GM18873 (cell line): ENCODE data around the gene ACY1.

Experiments used
- ATAC-seq: cut with Tn5 transposase; IDR thresholded peaks from one replicate; pipeline ENCODE4 v1.9.1; 2021; ENCODE audit warnings: mild to moderate bottlenecking, moderate library complexity, moderate number of reproducible peaks; ENCODE audit not compliant: unreplicated experiment, low FRiP score

Gene ACY1

DNA sequence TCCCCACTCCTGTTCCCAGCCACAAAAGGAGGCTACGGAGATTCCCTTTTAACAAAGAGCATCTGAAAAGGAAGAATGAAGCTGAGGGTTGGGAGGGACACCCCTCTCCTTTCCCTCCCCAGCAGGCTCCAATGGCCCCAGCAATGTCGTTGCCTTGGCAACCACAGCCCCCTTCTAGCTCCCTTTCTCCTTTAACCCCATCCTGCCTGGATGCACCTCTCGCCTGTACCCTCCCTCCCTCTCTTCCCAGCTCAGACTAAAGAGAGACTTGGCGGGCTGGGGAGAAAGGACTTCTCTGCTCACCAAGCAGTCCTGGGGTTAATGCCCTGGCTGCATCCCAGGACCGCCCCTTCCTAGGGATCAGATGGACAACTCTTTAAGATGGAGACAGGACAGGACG lies 19.4 kb downstream of the ACY1 start:
- ATAC-seq, result no peak

DNA sequence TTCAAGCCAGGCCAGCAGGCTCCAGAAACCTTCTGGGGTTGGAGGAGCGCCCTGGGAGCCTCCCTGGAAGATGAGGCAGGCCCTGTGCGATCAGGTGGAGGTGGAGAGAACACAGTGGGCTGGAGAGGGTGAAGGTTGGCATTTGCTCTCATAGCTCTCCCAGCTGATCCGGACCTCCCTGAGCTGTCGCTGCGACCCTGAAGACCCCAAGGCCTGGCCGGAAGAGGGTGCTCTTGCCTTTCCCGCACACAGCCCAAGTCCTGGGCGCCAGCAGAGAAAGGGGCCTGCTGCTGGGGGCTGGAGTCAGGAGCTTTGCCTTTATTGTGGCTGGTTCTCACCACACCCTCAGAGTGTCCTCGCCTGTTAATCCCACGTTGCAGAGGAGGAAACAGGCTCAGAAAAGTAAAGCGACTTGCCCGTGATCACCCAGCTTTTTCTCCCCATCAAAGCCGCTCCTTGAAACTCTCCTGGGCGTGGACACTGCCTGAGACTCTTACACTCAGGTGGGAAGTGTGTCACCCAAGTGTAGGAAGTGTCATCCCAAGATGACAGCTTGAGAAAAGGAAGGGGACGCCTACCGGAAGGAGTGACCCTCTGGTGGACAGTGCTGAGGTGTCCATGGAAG lies 20.9 kb downstream of the ACY1 start:
- ATAC-seq, result no peak

DNA sequence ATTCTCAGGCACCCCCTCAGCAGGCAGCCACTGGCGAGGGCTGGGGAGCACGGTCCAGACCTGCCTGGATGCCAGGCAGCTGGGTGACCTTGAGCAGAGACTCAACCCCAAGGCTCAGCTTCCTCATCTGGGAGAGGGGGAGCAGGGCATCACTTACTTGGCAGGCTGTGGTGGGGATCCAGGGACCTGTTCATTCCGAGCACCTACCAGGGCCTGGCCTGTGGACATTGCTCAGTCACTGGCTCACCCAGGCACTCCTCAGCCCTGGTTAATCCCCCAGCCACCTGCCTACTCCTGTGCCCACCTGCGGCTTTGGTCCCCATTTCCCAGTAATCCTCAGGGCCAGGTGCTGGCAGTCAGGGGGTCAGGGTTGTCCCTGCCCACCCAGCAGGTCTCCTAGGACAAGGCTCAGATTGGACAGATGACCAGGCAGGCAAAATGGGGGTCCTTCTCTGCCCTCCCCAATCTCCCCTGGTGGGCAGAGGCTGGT lies 21.6 kb downstream of the ACY1 start:
- no peak for ATAC-seq

DNA sequence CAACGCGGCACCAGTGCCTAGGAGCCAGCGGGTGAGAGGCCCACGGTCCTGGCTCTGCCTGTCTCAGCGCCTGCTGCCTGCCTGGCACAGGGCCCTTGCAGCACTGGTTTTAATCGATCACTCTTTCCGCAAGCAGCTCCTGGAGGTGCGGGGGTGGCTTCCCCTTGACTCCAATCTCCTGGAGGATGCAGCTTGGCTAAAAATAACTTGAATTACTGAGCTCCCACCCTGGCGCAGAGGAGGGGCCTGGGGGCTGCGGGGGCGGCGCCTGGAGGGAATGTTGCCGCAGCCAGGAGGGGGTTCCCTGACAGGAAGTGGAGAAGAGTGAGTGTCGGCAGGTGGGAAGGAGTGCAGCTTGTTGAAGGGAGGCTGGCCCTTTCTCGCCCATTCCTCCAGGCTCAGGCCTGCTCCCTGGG lies 22.2 kb downstream of the ACY1 start:
- ATAC-seq, result no peak

DNA sequence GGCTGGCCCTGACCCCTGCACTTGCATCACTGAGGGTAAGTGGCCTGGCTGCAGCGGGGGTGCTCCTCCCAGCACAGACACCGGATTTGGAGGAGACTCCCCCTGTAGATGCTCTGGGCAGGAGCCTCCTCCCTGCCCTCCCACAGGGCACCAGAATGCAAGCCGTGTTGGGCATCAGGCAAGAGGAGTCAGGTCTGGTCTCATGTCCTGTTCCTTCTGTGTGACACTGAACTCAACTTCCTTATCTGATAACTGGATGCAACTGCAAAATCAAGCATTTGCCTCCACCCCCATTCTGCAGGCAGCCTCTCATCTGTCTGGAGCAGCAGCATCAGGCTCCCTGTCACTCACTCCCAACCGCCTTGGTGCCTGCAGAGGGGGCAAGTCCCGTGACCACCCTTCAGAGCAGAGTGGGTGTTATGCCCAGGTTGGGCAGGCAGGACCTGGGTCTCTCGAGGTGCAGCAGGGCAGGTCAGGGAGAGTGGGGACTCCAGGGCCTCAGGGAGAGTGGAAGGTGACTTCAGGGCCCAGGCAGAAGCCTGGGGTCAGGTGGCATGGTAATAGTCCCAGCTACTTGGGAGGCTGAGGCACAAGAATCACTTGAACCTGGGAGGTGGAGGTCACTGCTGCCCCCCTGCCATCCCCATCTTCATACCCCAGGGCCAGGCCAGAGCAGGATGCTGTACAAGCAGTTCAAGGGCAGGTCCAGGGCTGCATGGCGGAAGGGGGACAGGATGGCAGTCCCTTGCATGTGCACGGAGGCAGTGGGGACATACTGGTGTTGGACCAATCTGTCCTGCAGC lies 22.9 kb downstream of the ACY1 start:
- ATAC-seq, result no peak

DNA sequence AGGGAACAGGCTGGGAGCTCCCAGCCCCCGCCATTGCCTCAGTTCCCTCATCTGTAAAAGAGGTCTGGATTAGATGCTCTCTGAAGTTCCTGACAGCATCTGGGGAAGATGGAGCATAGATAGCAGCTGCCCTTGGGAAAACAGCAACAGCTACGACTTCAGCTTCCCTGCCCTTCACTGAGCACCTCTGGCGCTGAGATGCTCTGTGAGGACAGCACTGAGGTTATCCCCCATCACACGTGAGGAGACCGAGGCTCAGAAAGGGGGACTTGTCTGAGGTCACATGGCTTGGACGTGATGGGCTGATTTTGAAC lies 23.4 kb downstream of the ACY1 start:
- ATAC-seq, result no peak

DNA sequence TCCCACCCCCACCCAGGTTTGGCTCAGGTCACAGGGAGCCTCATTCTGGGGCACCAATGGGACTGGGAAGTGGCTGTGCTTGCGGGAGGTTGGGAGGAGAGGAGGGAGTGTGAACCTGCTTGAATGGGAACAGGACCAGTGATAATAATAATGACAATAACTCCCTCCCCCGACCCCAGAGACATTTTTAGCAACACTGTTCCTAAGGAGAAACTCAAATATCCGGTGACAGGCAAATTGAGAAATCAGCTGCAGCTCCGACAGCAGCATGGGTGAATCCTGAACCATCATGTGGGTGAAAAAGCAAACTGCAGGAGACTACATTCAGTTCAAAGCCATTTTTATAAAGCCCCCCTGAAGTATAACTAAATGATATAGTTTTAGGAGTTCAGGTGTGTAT lies 24.0 kb downstream of the ACY1 start:
- ATAC-seq, result no peak

DNA sequence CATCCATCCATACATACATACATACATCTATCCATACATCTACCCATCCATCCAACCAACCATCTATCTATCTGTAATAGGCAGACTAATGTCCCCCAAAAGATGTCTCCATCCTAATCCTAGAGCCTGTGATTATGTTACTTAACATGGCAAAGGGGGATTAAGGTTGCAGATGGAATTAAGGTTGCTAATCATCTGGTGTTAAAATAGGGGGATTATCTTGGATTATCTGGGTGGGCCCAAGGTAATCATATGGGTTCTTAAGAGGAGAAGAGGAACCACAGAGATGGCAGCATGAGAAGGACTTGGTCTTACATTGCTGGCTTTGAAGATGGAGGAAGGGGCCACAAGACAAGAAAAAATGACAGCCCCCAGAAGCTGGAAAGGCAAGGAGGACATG lies 27.1 kb downstream of the ACY1 start:
- no peak for ATAC-seq

DNA sequence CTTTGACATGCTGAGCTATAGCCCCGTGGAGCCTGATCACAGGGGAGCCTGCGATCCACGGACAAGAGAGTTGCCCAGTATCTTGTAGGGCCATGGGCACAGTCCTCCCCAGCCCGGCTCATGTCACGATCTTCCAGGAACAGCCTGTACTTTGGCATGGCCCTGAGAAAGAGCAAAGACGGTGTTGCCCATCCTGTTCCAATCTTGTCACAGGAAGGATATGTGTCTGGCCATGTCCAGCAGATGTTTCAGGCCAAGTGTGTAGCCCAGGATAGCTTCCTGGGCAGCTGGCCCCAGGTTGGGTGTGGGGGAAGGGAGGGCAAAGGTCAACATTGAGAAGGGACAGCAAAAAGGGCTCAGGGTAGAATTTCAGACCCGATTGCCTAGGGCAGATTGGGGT lies 29.4 kb downstream of the ACY1 start:
- no peak for ATAC-seq

DNA sequence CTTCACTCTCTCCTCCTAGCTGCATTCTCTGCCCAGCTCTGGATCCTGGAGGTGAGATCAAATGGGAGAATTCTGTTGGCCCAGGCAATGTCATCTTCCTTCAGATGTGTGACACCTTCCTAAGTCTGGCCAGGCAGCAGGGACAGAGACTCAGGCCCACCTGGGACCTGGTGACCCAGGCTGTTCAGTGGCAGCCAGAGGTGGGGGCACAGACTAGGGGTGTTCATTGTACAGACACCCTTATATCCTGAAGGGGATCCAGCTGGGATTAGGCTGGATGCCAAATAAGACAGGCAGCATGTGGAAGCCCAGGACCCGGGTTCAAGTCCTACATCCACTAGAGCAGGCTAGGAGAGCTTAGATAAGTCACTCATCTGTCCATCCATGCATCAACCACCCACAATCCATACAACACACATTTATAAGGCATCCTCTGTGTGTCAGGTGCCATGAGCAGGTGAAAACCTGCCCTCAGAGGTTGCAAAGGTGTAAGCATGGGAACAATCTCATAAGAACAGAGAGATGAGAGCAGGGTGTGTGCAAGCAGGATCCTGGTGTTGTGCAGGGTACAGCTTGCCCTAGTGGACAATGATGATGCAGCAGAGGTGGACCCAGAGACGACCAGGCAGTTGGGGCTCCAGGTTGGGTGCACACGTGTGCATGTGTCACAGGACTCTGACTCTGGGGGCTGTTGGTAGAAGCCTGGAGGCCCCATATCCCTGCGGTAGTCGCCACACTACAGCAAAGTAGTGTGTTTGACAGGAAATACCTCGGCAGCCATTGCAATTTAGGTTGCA lies 30.7 kb downstream of the ACY1 start:
- ATAC-seq, result no peak

DNA sequence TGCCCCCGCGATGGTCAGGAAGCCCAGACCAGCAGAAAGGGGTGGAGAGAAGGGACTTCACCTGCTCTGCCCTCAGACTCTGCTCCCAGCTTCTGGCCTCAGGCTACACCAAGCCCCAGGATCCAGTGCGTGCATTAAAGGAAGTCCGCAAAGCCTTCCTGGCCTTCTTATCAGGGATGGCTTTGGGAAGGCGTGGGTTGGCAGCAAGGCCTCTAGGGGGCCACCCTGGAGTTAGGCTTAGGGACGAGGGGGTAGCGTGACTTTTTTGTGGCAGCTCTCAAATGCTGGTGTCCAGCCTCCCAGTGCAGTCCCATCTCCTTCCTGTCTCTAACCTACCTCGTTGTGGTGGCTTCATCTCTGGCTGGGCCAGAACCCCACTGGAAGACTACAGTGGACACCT lies 31.3 kb downstream of the ACY1 start:
- no peak for ATAC-seq

DNA sequence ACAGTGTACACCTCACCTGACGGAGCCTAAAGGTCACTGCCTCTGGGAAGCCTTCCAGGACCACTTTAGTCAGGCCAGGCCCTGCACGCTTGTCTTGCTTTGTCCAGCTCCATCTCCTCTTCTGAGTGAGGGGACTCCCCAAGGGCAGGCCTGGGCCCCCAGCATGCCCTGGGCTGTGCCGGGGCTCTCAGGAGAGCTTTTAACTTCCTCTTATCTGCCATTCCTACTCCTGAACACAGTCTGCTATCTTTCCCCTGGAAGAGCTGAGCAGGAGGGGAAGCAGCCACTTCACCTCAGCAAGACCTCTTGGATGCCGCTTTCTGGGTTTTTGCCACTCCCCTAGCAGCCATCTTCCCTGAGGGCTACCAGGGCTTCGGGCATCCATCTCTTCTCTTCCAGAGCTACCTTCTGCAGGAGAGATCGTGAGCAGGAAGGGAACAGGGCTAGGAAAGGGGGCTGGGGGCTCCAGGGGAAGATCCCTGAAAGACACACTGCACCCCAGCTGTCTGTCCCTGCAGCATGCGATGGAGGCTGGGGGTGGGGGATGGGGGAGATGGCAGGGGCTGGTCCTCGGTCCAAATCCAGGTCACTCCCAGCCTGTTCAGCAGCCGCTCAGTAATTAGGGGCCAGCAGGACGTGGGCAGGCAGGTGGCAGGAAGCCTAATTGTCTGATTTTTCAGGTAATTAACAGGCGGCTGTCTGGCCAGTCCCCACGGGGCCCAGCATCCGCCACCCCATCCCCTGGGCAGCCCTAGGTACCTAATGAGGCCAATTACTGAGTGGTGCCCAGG lies 32.3 kb downstream of the ACY1 start:
- ATAC-seq, result no peak

DNA sequence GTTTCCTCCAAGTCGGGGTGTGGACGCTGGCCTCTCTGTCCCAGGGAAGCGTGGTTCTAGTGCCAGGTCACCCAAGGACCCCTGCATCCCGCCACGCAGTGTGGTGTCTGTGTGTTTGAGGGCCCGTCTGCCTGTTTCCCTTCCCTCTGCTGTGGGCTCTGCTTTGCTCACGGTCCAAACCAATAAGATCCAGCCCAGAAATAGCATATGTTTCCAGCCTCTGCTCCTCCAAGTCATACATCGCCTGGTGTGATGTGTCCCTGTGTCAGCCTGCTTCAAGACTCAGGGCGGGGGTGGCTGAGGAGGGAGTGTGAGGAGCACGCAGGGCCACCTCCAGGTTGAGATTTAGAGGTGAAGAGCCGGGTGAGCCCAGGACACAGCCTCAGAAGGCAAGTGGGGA lies 34.3 kb downstream of the ACY1 start:
- ATAC-seq, result no peak

DNA sequence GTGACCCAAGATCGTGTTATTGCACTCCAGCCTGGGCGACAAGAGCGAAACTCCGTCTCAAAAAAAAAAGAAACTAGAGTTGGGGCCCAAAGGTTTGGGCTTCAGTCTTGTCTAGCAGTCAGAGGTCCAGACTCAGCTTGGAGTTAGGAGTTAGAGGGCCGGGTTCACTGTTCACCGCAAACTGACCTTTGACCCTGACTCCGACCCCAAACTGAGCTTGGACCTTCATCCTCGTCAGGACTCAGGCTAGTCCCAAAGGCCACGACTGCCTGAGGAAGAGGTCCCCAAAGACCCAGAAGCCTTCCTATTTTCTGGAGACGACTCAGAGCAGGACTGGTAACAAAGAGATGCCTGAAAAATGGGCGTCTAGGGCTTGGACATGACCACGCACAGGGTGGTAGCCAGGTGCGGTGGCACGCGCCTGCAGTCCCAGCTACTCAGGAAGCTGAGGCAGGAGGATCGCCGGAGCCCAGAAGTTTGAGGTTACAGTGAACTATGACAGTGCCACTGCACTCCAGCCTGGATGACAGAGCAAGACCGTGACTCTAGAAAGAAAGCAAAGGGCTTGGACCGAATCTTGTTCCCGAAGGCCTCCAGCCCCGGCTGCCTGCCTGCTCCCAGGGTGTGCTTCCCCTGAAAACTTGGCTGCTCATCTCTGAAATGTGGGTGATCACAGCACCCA lies 35.1 kb downstream of the ACY1 start:
- no peak for ATAC-seq

DNA sequence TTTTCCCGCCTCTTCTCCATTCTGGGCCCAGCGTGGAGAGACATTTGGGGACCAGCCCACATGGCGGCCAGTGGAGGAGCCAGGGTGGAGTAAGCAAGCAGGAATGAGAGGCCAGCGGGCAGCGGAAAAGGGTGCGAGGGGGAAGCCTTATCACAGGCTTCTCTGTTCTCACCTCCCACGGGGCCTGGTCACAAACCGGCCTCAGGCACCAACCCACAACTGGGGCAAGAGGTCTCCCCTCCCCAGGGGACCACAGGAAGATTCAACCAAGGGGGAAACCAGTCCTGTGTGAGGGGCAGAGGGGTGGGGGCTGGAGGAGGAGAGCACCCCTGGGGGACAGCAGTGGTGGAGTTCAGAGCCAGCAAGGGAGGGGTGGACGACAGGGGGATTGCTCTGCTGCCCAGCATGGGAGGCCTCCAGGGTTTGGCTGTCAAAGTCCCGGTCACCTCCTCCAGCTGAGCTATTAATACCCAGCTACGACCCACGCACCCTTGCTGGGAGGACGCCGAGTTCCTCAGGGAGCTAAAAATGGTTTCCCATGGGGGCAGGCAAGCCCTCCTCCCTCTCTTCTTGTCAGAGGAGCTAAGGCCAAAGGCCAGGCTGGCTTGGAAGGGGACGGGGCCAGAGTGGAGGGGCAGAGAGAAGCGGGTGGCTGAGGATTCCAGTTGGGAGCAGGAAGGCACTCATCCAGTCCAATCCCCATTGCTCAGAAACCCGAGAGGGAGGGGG lies 36.2 kb downstream of the ACY1 start:
- no peak for ATAC-seq

DNA sequence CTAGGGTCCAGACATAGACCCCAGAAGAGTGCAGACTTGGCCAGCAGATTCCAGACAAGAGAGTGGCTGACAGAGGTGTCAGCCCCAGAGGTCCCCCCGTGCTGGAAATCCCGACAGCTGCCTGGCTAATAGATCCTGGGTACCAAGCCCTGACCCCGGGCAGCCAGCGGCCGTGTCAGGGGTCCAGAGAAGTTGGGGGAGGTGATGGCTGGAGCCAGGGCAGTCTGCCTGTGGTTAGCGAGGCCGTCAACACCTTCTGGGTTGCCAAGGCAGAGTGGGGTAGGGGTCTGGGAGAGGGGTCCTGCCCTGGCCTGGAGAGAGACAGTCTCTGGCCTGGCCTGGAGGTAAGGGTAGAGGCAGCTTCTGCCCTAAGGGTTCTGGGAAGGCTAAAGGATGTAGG lies 37.5 kb downstream of the ACY1 start:
- no peak for ATAC-seq

DNA sequence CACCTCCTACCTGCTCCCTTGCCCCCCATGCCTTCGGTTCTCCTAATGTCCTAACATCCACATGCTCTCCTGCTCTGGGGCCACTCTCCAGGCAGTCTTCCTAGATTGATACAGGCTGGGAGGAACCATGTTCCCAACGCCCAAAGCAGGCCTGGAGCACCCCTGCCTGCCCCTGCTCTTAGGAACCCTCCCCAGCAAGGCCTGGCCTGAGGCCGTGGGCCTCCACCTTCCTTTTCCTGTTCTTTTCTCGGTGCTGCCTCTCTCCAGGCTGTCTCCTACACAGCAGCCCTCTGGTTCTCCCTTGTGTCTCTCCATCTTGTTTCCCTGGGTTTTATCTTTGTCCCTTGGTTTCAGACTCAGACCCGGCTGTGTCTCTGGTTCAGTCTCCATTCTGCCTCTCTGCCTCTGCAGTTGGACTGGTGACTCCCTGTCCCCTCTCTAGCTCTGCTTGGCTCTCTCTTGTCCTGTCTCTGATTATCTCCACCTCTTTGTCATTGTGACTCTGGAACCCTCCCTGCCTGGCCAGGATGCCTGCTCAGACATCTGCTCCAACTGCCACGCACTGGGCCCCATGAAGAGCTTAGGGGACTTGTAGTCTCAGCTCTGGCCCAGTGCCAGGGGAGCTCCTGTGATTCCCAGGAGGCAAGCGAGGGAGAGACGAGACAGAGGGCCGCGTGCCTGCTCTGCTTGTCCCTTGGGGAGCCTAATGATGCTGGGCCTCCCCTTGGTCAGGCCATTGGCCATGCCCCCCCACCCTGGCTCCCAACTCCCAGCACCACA lies 38.3 kb downstream of the ACY1 start:
- no peak for ATAC-seq

DNA sequence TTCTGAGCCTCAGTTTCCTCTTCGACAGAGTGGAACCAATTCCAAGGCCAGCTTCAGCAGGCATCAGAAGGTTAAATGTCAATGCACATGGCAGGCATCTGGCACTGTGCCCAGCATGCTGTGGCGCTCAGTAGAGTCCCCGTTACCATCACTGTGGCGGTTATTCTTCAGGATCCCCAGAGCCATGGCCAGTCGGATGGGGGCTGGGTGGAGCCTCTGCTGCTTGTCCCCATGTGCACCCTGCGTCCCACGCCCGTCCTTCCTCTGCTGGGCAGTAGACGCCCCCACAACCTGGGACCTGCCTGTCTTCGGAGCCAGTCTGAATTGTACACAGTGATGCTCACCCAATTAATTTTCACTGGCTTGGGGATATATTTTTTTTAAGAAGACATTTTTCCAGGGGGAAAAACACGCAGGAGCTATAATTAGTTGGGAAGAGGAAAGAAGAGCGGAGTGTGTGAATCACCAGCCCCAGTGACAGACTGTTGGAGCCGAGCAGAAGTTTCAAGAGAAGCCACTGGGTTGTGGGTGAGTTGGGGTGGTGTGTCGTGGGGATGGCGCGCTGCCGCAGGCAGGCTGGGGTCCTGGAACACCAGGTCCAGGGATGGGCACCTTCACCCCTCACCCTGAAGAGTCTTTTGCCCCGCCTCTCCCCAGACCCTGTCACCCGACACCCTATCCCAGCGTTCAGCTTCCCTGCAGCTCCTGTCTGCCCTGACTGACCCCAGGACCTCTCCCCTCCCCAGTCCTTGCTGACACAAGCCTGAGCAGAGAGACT lies 39.2 kb downstream of the ACY1 start:
- no peak for ATAC-seq
